Trophoblast cell (in vitro differentiated cells and primary cell): ENCODE measurements around the gene FADS3.

ENCODE experiments used
- DNase-seq, 2 donors: peaks; one replicate each; pipeline ENCODE4 v3.0.0-alpha.2; 2016
- H2AFZ ChIP-seq: 2 replicates; pipeline ENCODE4 v1.6.1; 2013; ENCODE audit warnings: low read length, moderate library complexity, mild to moderate bottlenecking; ENCODE audit not compliant: insufficient read depth, poor library complexity
- H2AK5ac ChIP-seq: 2 replicates; pipeline ENCODE4 v1.6.1; 2013; ENCODE audit warnings: mild to moderate bottlenecking, low read length
- H2BK120ac ChIP-seq: 2 replicates; pipeline ENCODE4 v1.6.1; 2013; ENCODE audit warnings: low read length, mild to moderate bottlenecking, moderate library complexity; ENCODE audit not compliant: insufficient read depth, poor library complexity
- H2BK12ac ChIP-seq: 2 replicates; pipeline ENCODE4 v1.6.1; 2013; ENCODE audit warnings: mild to moderate bottlenecking, low read length, moderate library complexity
- H2BK5ac ChIP-seq: 2 replicates; pipeline ENCODE4 v1.6.1; 2013; ENCODE audit warnings: low read length, low read depth, moderate library complexity, mild to moderate bottlenecking; ENCODE audit not compliant: poor library complexity
- H3K14ac ChIP-seq: 2 replicates; pipeline ENCODE4 v1.6.1; 2013; ENCODE audit warnings: mild to moderate bottlenecking, low read length
- H3K18ac ChIP-seq: 2 replicates; pipeline ENCODE4 v1.6.1; 2013; ENCODE audit warnings: mild to moderate bottlenecking, low read length
- H3K23ac ChIP-seq: 2 replicates; pipeline ENCODE4 v1.6.1; 2013; ENCODE audit warnings: low read length
- H3K27ac ChIP-seq: 2 replicates; pipeline ENCODE4 v1.5.1; 2013; ENCODE audit warnings: low read depth, mild to moderate bottlenecking, inconsistent platforms, low read length, moderate library complexity
- H3K27me3 ChIP-seq: 2 replicates; pipeline ENCODE4 v1.6.1; 2013; ENCODE audit warnings: inconsistent platforms, mild to moderate bottlenecking, low read length, moderate library complexity; ENCODE audit not compliant: insufficient read depth
- H3K36me3 ChIP-seq, 2 experiments: 1 replicate in 1 of 2; 2 replicates in 1 of 2; pipeline ENCODE4 v1.6.1; 2013; ENCODE audit warnings: low read length in 2 of 2, mild to moderate bottlenecking in 2 of 2, moderate library complexity in 1 of 2; ENCODE audit not compliant: insufficient read depth in 2 of 2, control insufficient read depth in 1 of 2
- H3K4ac ChIP-seq: 2 replicates; pipeline ENCODE4 v1.6.1; 2013; ENCODE audit warnings: low read depth, mild to moderate bottlenecking, low read length, moderate library complexity
- H3K4me1 ChIP-seq, 2 experiments: 1 replicate in 1 of 2; 2 replicates in 1 of 2; pipeline ENCODE4 v1.6.1; 2013; ENCODE audit warnings: low read length in 2 of 2, mild to moderate bottlenecking in 2 of 2, moderate library complexity in 1 of 2; ENCODE audit not compliant: insufficient read depth in 2 of 2, control insufficient read depth in 1 of 2
- H3K4me2 ChIP-seq: 2 replicates; pipeline ENCODE4 v1.6.1; 2013; ENCODE audit warnings: inconsistent platforms, mild to moderate bottlenecking, low read length, moderate library complexity
- H3K4me3 ChIP-seq: 2 replicates; pipeline ENCODE4 v1.5.1; 2013; ENCODE audit warnings: mild to moderate bottlenecking, low read depth, low read length, inconsistent platforms
- H3K79me1 ChIP-seq: one replicate; pipeline ENCODE4 v1.6.1; 2013; ENCODE audit warnings: low read length
- H3K79me2 ChIP-seq: 2 replicates; pipeline ENCODE4 v1.6.1; 2013; ENCODE audit warnings: low read length, mild to moderate bottlenecking; ENCODE audit not compliant: control insufficient read depth, insufficient read depth, poor library complexity
- H3K9ac ChIP-seq: 2 replicates; pipeline ENCODE4 v1.6.1; 2013; ENCODE audit warnings: mild to moderate bottlenecking, low read length
- H3K9me3 ChIP-seq: 2 replicates; pipeline ENCODE4 v1.6.1; 2013; ENCODE audit warnings: low read depth, mild to moderate bottlenecking, control low read depth, inconsistent platforms, low read length; ENCODE audit not compliant: insufficient read depth
- H4K12ac ChIP-seq: 2 replicates; pipeline ENCODE4 v1.6.1; 2013; ENCODE audit warnings: low read depth, mild to moderate bottlenecking, low read length, moderate library complexity
- H4K8ac ChIP-seq: 2 replicates; pipeline ENCODE4 v1.6.1; 2013; ENCODE audit warnings: low read depth, mild to moderate bottlenecking, low read length, moderate library complexity
- H4K91ac ChIP-seq: one replicate; pipeline ENCODE4 v1.6.1; 2013; ENCODE audit warnings: low read depth, mild to moderate bottlenecking, low read length, moderate library complexity
- whole genome bisulfite sequencing: extraction: QIAGEN DNeasy Blood & Tissue Kit; methylation state at CpG from one replicate; pipeline ENCODE4 v1.1.7; 2013; ENCODE audit warnings: missing lambda C conversion rate; ENCODE audit not compliant: insufficient read length, insufficient coverage; ENCODE audit errors: extremely low coverage; 5-methylcytosine and 5-hydroxymethylcytosine counted together

FADS3 gene

DNA sequence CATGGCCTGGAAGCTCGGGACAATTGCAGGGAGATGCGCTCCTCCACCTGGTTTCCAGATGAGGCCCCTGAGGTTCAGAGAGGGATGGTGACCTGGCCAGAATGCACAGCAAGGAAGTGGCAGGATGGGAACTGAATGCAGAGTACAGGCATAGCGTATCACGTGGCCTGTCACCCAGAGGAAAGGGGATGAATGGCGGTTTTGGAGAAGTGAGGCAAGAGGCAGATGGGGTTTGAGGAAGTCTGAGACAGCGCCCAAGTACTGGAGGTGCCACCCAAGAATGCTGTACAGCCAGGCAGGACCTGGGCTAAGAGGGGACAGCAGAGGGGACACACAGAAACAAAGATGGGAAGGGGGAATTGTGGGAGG is 21.2 kb upstream of the FADS3 start:
- no peak overlapping the region for H4K91ac ChIP-seq
- H4K12ac ChIP-seq = no peak overlapping the region
- no peak overlapping the region for H3K23ac ChIP-seq
- H3K79me2 ChIP-seq = no peaks in the 10 kb centered on the region
- H4K8ac ChIP-seq = no peak overlapping the region
- H3K9me3 ChIP-seq = no peaks in the 10 kb centered on the region
- H3K27me3 ChIP-seq = peaks cover 11% of the 10 kb centered on the region
- H3K14ac ChIP-seq = no peak overlapping the region
- H3K4ac ChIP-seq = no peak overlapping the region
- WGBS = no CpG with 5 or more reads among the region's 6 CpGs
- no peak overlapping the region for H2AK5ac ChIP-seq
- no peak overlapping the region for H3K4me3 ChIP-seq
- peaks cover under 1% of the 10 kb centered on the region for H3K79me1 ChIP-seq
- no peak overlapping the region for H3K27ac ChIP-seq
- no peak overlapping the region for H3K9ac ChIP-seq
- H3K36me3 ChIP-seq = no peaks in the 10 kb centered on the region
- H2AFZ ChIP-seq = no peak overlapping the region
- H3K18ac ChIP-seq = no peak overlapping the region
- peaks cover under 1 to 7% of the 10 kb centered on the region in 2 experiments for H3K4me1 ChIP-seq
- no peak overlapping the region for H2BK12ac ChIP-seq
- H3K4me2 ChIP-seq = no peak overlapping the region
- no peak overlapping the region for H2BK5ac ChIP-seq
- no peak overlapping the region for H2BK120ac ChIP-seq
- DNase-seq = no peak

DNA sequence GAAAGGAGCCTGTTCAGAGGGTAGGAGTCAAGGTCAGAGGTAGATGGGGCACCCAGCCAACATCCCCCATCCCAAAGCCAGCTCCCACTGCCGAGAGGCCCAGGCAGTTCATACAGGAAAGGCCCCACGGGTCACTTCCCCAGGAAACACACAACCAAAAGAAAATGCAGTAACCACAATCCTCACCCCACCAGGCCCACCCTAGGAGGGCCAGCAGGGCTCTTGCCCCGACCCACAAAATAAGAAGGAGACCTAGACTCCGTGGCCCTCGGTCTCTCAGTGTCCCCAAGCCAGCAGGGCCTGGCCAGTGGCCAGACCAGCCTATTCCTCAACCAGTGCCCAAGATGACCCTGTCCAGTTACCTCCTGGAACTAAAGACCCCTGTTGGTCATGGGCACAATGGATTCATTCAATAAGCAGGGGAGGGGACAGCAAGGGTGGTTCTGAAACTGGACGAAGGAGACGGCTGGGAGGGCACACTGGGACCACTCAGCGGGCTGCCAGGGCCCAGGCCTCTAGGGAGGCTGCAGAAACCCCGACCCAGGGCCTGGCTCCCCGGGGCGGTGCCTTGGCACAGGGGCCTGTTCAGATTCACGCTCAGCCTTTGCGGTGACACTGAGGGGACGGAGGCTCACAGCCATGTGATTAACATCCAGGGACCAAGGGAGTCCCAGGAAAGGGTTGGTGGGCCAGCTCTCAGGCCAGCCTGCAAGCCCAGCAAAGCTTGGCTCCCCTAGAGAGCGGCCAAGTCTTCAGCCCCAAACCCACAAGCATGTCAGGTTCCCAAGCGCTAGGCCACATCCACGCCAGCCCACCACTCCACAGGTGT is 20.6 kb upstream of the FADS3 start:
- H3K79me1 ChIP-seq = no peaks in the 10 kb centered on the region
- H2BK120ac ChIP-seq = no peak overlapping the region
- no peak overlapping the region for H3K14ac ChIP-seq
- H3K9ac ChIP-seq = no peak overlapping the region
- H4K8ac ChIP-seq = no peak overlapping the region
- no peak overlapping the region for H3K4me3 ChIP-seq
- no peaks in the 10 kb centered on the region for H3K9me3 ChIP-seq
- DNase-seq = no peak
- no peak overlapping the region for H2AFZ ChIP-seq
- H3K23ac ChIP-seq = no peak overlapping the region
- H3K79me2 ChIP-seq = no peaks in the 10 kb centered on the region
- H3K27me3 ChIP-seq = peaks cover 6% of the 10 kb centered on the region
- no peak overlapping the region for H2AK5ac ChIP-seq
- H3K18ac ChIP-seq = no peak overlapping the region
- no peak overlapping the region for H2BK12ac ChIP-seq
- no peak overlapping the region for H3K27ac ChIP-seq
- no peak overlapping the region for H4K91ac ChIP-seq
- no peak overlapping the region for H4K12ac ChIP-seq
- no peak overlapping the region for H3K4ac ChIP-seq
- no peak overlapping the region for H2BK5ac ChIP-seq
- no peak overlapping the region for H3K4me2 ChIP-seq
- no CpG with 5 or more reads among the region's 17 CpGs for WGBS
- peaks cover 0 to 4% of the 10 kb centered on the region in 2 experiments for H3K4me1 ChIP-seq
- no peaks in the 10 kb centered on the region for H3K36me3 ChIP-seq

DNA sequence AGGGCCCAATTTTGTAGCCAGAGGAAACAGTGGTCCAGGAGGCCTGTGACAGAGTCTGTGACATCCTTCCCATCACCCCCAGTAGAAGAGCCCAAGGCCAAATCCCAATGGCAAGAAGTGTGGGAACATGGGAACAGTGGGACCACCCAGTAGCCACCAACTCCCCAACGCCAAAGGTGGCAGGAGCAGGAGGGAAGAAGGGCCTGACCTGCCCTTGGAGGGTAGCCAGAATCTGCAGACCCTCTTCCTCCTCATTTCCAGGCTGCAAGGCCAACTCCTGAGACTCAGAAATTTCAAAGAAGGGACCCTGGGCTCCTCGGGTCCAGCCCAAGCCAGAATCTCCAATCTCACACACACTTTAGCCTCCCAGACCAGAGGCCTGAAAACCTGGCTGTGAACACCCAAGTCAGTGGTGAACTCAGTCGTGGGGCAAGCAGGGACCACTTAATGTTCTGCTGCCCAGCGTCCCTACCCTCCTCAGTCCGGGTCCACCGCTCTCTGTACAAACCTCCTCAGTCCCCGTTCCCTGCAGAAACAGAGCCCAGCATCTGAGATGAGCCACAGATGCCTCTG is 19.9 kb upstream of the FADS3 start:
- H2AFZ ChIP-seq = no peak overlapping the region
- H2BK5ac ChIP-seq = no peak overlapping the region
- no peaks in the 10 kb centered on the region for H3K27me3 ChIP-seq
- no peak overlapping the region for H3K18ac ChIP-seq
- H2AK5ac ChIP-seq = no peak overlapping the region
- no peak for DNase-seq
- no peaks in the 10 kb centered on the region for H3K79me1 ChIP-seq
- H3K27ac ChIP-seq = no peak overlapping the region
- H3K14ac ChIP-seq = no peak overlapping the region
- no peak overlapping the region for H3K4ac ChIP-seq
- no CpG with 5 or more reads among the region's 7 CpGs for whole genome bisulfite sequencing
- no peak overlapping the region for H3K23ac ChIP-seq
- H3K9me3 ChIP-seq = no peaks in the 10 kb centered on the region
- no peak overlapping the region for H4K91ac ChIP-seq
- no peak overlapping the region for H4K12ac ChIP-seq
- no peak overlapping the region for H3K4me2 ChIP-seq
- no peak overlapping the region for H2BK120ac ChIP-seq
- peaks cover 0 to 3% of the 10 kb centered on the region in 2 experiments for H3K4me1 ChIP-seq
- no peaks in the 10 kb centered on the region for H3K36me3 ChIP-seq
- no peak overlapping the region for H2BK12ac ChIP-seq
- no peaks in the 10 kb centered on the region for H3K79me2 ChIP-seq
- no peak overlapping the region for H3K9ac ChIP-seq
- no peak overlapping the region for H3K4me3 ChIP-seq
- H4K8ac ChIP-seq = no peak overlapping the region

DNA sequence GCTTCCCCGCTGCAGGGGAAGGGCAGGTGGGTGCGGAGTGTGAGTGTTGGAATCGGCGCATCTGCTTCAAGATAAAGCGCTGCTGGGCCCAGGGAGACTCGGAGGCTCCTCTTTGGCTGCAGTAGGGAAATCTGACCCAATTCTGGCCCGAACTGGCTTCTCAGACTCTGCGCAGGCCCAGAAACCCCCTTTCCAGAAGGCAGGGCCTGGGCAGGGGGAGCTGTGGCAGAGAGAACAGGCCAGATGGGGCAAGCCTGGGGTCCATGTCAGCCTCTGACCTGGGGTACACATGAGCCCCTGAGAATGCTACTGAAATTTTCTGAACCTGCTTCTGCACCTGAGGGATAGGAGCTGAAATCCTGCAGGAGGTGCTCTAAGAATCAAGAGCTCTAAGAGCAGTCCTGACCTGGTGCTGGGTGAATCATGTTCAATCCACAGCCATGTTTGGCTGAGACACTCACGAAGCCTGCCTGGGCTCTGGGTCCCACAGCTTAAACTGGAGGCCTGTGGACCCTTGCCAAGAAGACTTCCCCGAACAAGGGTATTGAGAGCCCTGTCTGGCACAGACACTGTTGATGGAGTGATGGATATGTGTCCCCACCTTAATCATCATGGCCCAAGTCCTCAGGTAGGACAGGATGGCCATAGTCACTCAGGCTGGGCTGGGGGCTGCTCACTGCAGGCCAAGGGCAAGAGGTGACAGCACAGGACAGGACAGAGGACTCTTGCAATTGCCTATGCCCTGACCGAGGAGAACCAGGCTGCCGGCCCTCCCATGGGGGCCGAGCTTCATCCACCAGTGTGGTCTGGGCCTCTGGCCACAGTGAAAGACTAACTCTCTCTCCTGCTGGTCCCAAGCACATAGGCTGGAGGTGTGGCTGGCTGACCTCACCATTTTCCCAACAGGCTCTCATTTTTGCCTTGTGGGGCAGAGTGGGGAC is 19.1 kb upstream of the FADS3 start:
- Histone ChIP-seq H3K79me2 (no peaks in the 10 kb centered on the region), H3K23ac (no peak overlapping the region), H2BK12ac (no peak overlapping the region), H3K36me3 (no peaks in the 10 kb centered on the region), H2BK5ac (no peak overlapping the region), H3K4me1 (peaks cover 0 to 3% of the 10 kb centered on the region in 2 experiments), H4K8ac (no peak overlapping the region), H3K27ac (no peak overlapping the region), H2AFZ (no peak overlapping the region), H4K91ac (no peak overlapping the region), H4K12ac (no peak overlapping the region), H3K9me3 (no peaks in the 10 kb centered on the region), H3K18ac (no peak overlapping the region), H3K79me1 (no peaks in the 10 kb centered on the region), H2AK5ac (no peak overlapping the region), H3K27me3 (no peaks in the 10 kb centered on the region), H3K4me2 (no peak overlapping the region), H3K4me3 (no peak overlapping the region), H2BK120ac (no peak overlapping the region), H3K9ac (no peak overlapping the region), H3K4ac (no peak overlapping the region), H3K14ac (no peak overlapping the region)
- WGBS = no CpG with 5 or more reads among the region's 13 CpGs
- DNase-seq = no peak
